GM18909 (cell line): ENCODE results near the gene CREG2.

ENCODE experiments used
- ATAC-seq: cut with Tn5 transposase; IDR thresholded peaks from one replicate; pipeline ENCODE4 v1.9.1; 2021; ENCODE audit warnings: mild to moderate bottlenecking; ENCODE audit not compliant: unreplicated experiment, poor library complexity

The CREG2 gene

GRCh38 chr2:101410114-101410513 is 22.8 kb upstream of the CREG2 start:
- no peak for ATAC-seq

DNA sequence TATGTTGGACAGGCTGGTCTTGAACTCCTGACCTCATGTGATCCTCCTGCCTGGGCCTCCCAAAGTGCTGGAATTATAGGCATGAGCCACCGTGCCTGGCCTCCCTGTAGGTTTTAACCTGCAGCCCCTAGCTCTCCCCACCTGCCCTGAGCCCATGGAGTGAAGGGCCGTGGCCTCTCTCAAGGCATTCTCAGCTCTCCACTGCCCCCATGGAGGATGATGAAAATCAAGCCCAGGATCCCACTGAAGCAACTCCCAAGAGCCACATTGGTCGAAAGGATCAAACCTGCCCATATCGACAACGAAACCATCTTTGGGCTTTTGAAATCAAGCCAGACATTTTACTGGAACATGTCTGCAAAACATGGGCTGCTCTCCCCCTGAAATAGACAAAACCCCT is 22.4 kb upstream of the CREG2 start:
- no peak for ATAC-seq

- ATAC-seq, result no peak
Observed at GRCh38 chr2:101408925-101409324, 21.6 kb upstream of the CREG2 start.

DNA sequence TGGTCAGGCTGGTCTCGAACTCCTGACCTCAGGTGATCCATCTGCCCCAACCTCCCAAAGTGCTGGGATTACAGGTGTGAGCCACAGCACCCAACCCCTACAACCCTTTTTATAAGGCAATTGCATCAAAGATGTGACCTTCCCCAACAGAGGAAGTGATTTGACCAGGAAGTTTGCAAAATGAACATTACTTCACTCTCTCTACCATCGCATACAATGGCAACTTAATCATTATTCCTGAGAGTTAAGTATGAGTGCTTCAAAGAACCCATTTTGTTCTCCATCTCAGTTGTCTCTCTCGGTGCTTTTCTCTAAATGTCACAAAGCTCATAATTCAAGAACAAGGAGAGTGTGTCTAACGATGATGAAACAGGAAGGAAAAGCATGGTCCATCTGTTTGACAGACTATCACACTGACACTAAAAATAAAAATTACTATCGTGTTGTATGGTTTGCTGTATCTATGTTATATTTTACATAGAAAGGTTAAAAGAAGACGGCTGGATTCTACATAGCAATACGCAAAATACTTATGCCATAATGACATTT is 18.1 kb upstream of the CREG2 start:
- no peak for ATAC-seq

DNA sequence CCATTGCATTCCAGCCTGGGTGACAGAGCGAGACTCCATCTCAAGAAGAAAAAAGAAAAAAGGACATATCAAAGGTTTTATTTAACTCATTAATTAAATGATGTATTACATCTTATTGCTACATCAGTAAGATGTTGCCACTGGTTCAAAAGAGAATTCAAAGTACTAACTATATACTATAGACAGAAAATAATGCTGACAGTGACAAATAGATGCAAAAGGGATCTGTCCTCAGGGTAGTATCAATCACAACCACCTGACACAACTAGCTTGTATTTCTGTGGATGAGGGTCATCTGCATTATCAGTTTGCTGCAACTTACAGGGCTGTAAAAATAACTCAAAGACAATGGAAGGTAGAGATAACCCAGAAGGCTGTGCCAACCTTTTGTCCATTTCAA is 16.4 kb upstream of the CREG2 start:
- ATAC-seq, result no peak

- no peak for ATAC-seq
Observed at GRCh38 chr2:101402630-101403029, 15.3 kb upstream of the CREG2 start.

DNA sequence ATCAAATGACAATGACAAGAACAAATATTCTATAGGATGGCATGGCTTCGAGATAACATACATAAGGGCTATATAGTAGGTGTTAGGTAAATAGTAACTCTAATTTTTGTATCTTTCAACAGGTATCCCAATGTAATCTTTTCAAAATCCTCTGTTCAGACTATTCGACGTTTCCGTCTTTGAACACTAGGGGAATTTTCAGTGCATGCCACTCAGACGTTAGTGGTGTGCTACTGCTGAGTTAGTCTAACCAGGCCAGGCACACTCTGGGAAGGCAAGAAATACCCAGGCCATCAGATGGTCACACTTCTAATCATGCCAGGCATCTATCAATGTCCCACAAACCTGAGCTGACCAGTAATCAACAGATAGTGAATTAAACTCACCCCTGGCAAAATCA is 14.6 kb upstream of the CREG2 start:
- ATAC-seq, result no peak

DNA sequence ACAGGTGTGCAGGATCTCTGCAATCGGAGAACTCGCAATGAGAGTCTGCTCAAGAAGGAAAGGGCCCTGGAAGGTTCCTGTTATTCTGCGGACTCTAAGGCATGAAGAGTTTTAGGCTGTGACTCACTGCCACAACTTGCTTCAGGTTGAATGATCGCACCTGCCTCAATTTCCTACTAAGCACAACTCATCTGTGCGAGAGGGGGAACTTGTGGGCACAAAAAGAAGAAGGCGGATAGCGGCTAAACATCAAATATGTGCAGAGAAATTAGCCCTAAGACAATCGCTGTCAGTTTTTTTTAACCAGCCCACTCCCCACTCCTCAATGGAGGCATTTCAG is 14.0 kb upstream of the CREG2 start:
- no peak for ATAC-seq

GRCh38 chr2:101400506-101401325 is 13.4 kb upstream of the CREG2 start:
- ATAC-seq, result no peak

DNA sequence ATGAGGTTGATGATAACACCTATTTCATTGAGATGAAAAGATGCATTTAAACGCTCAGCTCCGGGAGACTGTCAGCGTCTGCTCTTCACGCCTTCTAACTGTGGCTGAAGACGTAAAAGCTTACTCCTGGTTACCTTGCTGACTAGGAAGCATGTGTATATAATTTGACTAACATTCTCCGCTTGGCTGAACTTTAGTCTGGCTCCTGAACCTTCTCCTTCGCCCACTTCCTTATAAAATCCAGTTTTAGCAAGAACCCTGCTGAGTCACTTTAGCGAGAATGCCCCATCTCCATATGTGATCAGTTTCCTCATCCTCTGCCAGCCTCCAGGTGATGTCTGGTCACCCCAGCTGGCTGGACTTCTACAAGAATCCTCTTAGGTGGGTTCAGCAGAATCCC is 12.7 kb upstream of the CREG2 start:
- no peak for ATAC-seq

GRCh38 chr2:101399021-101399799 is 11.9 kb upstream of the CREG2 start:
- ATAC-seq, result no peak

DNA sequence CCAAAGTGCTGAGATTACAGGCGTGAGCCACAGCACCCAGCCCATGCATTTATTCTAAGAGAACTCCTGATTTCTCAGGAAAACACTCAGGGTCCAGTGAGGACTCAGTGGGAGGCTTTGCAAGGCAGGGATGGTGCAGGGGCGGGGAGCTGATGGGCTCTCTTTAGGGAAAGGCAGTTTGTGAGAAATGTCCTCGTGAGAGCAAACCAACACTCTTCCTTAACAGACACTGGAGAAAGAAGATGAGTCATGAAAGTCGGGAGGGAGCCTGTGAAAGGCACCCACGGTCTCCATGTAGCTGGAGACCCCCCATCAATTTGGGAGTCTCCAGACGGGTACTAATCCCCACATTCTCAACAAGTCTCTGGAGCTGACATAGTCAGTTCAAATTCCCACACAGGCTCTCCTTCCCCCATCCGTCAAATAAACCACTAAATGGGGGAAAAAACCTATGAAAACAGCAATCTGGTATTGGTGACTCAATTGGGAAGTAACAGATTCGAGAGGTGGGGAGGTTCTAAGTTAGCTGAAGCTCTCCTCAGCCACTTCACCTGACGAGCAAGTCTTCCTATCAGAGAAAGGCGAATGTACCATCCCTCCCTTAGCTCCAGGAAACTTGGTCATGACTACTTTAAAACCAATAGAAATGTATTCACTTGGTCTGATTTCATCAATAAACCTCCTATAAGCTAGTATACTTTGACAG is 11.0 kb upstream of the CREG2 start:
- ATAC-seq, result no peak

GRCh38 chr2:101396316-101396717 is 9.0 kb upstream of the CREG2 start:
- ATAC-seq, result no peak

- no peak for ATAC-seq
Observed at GRCh38 chr2:101395545-101396315, 8.4 kb upstream of the CREG2 start.

DNA sequence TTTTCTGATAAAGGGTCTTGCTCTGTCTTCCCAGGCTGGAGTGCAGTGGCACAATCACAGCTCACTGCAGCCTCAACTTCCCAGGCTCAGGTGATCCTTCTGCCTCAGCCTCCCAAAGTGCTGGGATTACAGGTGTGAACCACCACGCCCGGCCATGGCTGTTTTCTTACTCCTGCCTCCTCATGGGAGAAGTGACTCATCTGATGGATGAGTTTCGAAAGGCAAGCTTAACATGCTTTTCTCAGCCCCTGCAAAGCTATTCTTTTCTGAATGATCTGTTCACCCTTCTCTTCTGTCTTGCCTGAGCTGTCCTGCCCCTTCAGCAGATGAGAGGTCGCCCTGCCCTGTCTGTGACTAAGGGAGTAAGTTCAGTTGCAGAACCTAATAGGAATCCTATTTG is 929 bp upstream of the CREG2 start:
- ATAC-seq, result no peak

- ATAC-seq, result no peak
Observed at GRCh38 chr2:101386599-101387150, 628 bp downstream of the CREG2 start.

GRCh38 chr2:101383016-101383541 is 4.2 kb downstream of the CREG2 start:
- no peak for ATAC-seq

DNA sequence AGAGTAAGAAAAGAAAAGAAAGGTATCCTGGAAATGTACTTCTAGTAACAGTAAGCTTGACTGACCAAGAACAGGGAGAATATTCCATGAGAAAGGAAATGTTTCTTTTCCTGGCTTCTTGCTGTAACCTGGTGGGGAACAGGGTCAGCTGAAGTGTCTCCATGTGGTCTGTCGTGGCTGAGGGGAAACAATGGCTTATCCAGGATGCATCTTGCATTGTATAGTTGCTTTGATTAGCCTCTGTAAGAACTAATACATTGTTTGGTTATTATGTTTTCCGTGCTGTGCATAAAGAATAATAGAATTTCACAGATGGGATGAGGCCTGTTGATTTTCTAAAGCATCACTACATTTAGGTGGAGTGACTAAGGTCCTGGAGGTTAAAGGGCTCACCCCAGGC is 4.9 kb downstream of the CREG2 start:
- ATAC-seq, result no peak

GRCh38 chr2:101380376-101380775 is 6.9 kb downstream of the CREG2 start:
- ATAC-seq, result no peak

- ATAC-seq, result no peak
Observed at GRCh38 chr2:101379091-101379490, 8.2 kb downstream of the CREG2 start.
